Measurements from ENCODE around the gene SLC28A1.
"Not testable (repeated sequence)": the region's sequence is repeated elsewhere in the genome, so short reads cannot be mapped to it uniquely, and the experiment has no call there.

The SLC28A1 gene

GRCh38 chr15:84876269-84876668 is 8.2 kb upstream of the SLC28A1 start:
- no peak overlapping the region for H3K4me3 ChIP-seq (ENCODE audit: low read depth, low read length)
- TF ChIP-seq, protein P1, sequence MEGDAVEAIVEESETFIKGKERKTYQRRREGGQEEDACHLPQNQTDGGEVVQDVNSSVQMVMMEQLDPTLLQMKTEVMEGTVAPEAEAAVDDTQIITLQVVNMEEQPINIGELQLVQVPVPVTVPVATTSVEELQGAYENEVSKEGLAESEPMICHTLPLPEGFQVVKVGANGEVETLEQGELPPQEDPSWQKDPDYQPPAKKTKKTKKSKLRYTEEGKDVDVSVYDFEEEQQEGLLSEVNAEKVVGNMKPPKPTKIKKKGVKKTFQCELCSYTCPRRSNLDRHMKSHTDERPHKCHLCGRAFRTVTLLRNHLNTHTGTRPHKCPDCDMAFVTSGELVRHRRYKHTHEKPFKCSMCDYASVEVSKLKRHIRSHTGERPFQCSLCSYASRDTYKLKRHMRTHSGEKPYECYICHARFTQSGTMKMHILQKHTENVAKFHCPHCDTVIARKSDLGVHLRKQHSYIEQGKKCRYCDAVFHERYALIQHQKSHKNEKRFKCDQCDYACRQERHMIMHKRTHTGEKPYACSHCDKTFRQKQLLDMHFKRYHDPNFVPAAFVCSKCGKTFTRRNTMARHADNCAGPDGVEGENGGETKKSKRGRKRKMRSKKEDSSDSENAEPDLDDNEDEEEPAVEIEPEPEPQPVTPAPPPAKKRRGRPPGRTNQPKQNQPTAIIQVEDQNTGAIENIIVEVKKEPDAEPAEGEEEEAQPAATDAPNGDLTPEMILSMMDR (IDR thresholded peaks at IDR 0.05; ENCODE audit: low read depth, low read length): no peak
- TF ChIP-seq, protein P2, sequence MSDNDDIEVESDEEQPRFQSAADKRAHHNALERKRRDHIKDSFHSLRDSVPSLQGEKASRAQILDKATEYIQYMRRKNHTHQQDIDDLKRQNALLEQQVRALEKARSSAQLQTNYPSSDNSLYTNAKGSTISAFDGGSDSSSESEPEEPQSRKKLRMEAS (IDR thresholded peaks at IDR 0.05; ENCODE audit: low read depth, low read length): no peak
- no peak for TF ChIP-seq POLR2A (IDR thresholded peaks at IDR 0.05; ENCODE audit: extremely low read depth, insufficient read length)
- no peak for TF ChIP-seq MYC (IDR thresholded peaks at IDR 0.05; ENCODE audit: low read depth, low read length)

GRCh38 chr15:84877701-84878100 is 6.8 kb upstream of the SLC28A1 start:
- not testable (repeated sequence) for DNase-seq (ENCODE audit: low read depth)

More at GRCh38 chr15:84876269-84876668, 8.2 kb upstream of the SLC28A1 start:
- DNase-seq (ENCODE audit: low read depth): no peak

DNA sequence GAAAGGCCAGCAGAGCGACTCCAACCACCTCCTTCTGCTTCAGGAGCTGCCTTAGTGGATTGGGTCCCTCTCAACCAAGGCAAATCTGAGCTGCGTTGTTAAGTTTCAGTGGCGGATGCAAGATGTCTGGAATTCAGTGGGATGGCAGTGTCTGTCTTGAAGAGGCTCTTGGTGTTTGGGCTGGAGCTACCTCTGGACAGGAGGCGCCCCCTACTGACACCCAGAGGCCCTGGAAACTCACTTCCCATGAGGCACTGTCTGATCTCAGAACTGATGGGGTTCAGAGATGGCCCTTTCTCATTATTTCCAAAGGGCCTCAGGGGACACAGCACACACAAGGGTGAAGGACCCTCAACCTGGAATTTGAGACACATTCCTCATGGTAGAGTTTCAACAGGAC is 6.0 kb upstream of the SLC28A1 start:
- no peak overlapping the region for H3K4me3 ChIP-seq (ENCODE audit: low read depth, low read length)
- peak; percentile 82 for DNase-seq (ENCODE audit: low read depth)
- TF ChIP-seq, protein P1 (IDR thresholded peaks at IDR 0.05; ENCODE audit: low read depth, low read length): peak; percentile 96
- TF ChIP-seq, protein P2 (IDR thresholded peaks at IDR 0.05; ENCODE audit: low read depth, low read length): no peak
- no peak for TF ChIP-seq MYC (IDR thresholded peaks at IDR 0.05; ENCODE audit: low read depth, low read length)

More at GRCh38 chr15:84877701-84878100, 6.8 kb upstream of the SLC28A1 start:
- H3K4me3 ChIP-seq (ENCODE audit: low read depth, low read length): not testable (repeated sequence)

DNA sequence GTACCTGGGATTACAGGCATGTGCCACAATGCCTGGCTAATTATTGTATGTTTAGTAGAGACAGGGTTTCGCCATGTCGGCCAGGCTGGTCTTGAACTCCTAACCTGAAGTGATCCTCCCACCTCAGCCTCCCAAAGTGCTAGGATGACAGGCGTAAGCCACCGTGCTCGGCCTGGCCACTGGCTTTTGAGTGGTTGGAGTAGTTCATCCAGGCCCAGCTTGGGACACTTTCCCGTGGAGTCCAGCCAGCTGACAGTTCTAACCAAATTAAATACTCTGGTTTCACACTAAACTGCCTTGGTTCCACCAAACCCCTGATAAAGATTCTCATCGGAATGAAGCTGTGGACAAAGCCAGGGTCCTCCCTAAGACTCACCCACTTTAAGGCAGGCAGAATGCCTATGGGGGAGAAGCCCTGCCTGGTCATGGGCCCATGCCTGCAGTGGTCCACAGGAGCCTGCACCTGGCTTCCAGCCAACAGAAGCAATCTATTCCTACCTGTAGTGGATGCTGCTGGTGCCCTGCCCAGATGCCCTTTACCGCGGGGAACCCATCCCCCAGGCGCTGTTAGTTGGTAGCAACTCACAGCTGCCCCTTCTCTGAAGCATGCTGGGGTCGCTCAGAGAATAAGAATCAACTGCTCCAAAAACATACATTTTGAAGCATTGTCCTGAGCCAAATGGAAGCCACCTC is 5.2 kb upstream of the SLC28A1 start:
- no peak overlapping the region for H3K4me3 ChIP-seq (ENCODE audit: low read depth, low read length)
- no peak for DNase-seq (ENCODE audit: low read depth)
- TF ChIP-seq MYC (IDR thresholded peaks at IDR 0.05; ENCODE audit: low read depth, low read length) (no peak), POLR2A (IDR thresholded peaks at IDR 0.05; ENCODE audit: extremely low read depth, insufficient read length) (no peak)
- TF ChIP-seq, protein P1 (IDR thresholded peaks at IDR 0.05; ENCODE audit: low read depth, low read length): no peak
- TF ChIP-seq, protein P2 (IDR thresholded peaks at IDR 0.05; ENCODE audit: low read depth, low read length): no peak

- no peak for TF ChIP-seq POLR2A (IDR thresholded peaks at IDR 0.05; ENCODE audit: extremely low read depth, insufficient read length)
- TF ChIP-seq, protein P2 (IDR thresholded peaks at IDR 0.05; ENCODE audit: low read depth, low read length): no peak
- no peak for TF ChIP-seq MYC (IDR thresholded peaks at IDR 0.05; ENCODE audit: low read depth, low read length)
- TF ChIP-seq, protein P1 (IDR thresholded peaks at IDR 0.05; ENCODE audit: low read depth, low read length): no peak
- DNase-seq (ENCODE audit: low read depth): no peak
- H3K4me3 ChIP-seq (ENCODE audit: low read depth, low read length): no peak overlapping the region
Measured at GRCh38 chr15:84880007-84880406, 4.5 kb upstream of the SLC28A1 start.

- H3K4me3 ChIP-seq (ENCODE audit: low read depth, low read length): no peak overlapping the region
- TF ChIP-seq MYC (IDR thresholded peaks at IDR 0.05; ENCODE audit: low read depth, low read length): no peak
- TF ChIP-seq, protein P1 (IDR thresholded peaks at IDR 0.05; ENCODE audit: low read depth, low read length): no peak
- no peak for TF ChIP-seq POLR2A (IDR thresholded peaks at IDR 0.05; ENCODE audit: extremely low read depth, insufficient read length)
- TF ChIP-seq, protein P2 (IDR thresholded peaks at IDR 0.05; ENCODE audit: low read depth, low read length): no peak
- no peak for DNase-seq (ENCODE audit: low read depth)
Measured at GRCh38 chr15:84880822-84881519, 3.5 kb upstream of the SLC28A1 start.
